CD1c-positive myeloid dendritic cell (primary cell): Measurements from ENCODE around the gene PKD2L2.
"Not testable (repeated sequence)": the region's sequence is repeated elsewhere in the genome, so short reads cannot be mapped to it uniquely, and the experiment has no call there.

Experiments used
- DNase-seq: peaks from one replicate; pipeline ENCODE4 v3.0.0-alpha.2; 2016; ENCODE audit errors: extremely low spot score

The PKD2L2 gene

DNA sequence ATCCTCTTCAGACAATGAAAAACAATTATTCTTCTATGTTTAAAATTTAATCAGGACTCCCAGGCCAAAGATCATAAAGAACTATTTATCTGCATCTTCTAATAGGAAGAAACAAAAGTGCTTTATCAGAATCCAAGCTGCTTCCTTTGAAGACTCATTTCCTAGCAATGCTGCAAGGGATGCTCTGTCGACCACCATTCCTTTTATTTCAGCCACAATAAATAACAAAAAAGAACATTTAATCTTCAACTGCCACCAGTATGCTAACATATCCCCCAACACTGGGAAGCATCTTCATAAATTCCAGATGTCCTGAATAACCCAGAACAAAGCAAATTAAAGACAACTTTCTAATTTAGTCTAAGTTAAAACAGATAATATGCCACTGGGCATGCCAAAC lies 68.7 kb downstream of the PKD2L2 start:
- DNase-seq: no peak

GRCh38 chr5:137959488-137959887 lies 70.2 kb downstream of the PKD2L2 start:
- DNase-seq: no peak

GRCh38 chr5:137960141-137960540 lies 70.9 kb downstream of the PKD2L2 start:
- DNase-seq: no peak

DNA sequence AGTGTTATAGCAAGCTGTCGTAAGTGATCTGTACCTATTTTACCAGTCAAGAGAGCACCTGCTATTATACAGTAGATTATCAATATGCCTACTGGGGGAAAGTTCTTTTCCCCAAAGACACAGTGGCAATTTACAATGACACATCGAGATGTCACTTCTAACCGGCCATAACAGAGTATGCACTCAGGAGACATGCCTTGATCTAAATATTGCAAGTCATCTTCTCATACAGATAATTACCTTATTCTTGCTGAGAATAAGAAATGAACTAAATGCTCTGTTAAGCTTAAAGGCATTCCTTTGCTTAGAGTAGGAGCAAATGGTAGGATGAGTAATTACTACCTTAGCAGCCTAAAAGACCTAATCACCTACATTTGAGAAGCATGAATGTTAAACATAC lies 71.6 kb downstream of the PKD2L2 start:
- no peak for DNase-seq

- DNase-seq: not testable (repeated sequence)
These were observed 81.1 kb downstream of the PKD2L2 start for GRCh38 chr5:137970384-137970783.

- DNase-seq: no peak
These were observed 86.0 kb downstream of the PKD2L2 start for GRCh38 chr5:137975208-137975607.

DNA sequence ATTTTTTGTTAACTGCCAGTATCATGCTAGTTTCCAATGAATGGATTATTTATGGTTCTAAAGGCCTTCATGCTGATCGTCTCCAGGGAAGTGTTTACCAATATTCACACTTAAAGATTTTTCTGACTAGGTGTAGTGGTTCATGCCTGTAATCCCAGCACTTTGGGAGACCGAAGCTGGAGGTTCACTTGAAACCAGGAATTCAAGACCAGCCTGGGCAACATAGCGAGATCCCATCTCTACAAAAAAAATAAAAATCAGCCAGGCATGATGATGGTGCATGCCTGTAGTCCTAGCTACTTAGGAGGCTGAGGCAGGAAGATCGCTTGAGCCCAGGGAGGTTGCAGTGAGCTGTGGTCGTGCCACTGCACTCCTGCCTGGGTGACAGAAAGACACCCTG lies 100.2 kb downstream of the PKD2L2 start:
- no peak for DNase-seq
